Left ventricle myocardium inferior (tissue), 1 donor: ENCODE data around the gene MYH14. TPM values are rescaled to one million over a fixed set of nuclear protein-coding genes. Genes with fewer than 3 reads are reported as not detected.
A peak's percentile ranks its signal among the peaks of the same experiment; 100 is the strongest.
"Not testable (repeated sequence)": the region's sequence is repeated elsewhere in the genome, so short reads cannot be mapped to it uniquely, and the experiment has no call there.

Experiments used
- DNase-seq: peaks from one replicate; pipeline ENCODE4 v3.0.0-alpha.2; 2020
- H3K27ac ChIP-seq: fragments of 200-600 bp; replicated peaks from 2 replicates; pipeline ENCODE4 v1.8.0; 2021
- H3K27me3 ChIP-seq: fragments of 200-600 bp; 2 replicates; pipeline ENCODE4 v1.8.0; 2021; ENCODE audit warnings: low read depth
- H3K36me3 ChIP-seq: fragments of 200-600 bp; 2 replicates; pipeline ENCODE4 v1.8.0; 2021
- H3K4me1 ChIP-seq: fragments of 200-600 bp; 2 replicates; pipeline ENCODE4 v1.8.0; 2021
- H3K4me3 ChIP-seq: fragments of 200-600 bp; 2 replicates; pipeline ENCODE4 v1.8.0; 2021; ENCODE audit warnings: mild to moderate bottlenecking, moderate library complexity
- H3K9me3 ChIP-seq: fragments of 200-600 bp; replicated peaks from 2 replicates; pipeline ENCODE4 v1.8.0; 2021
- intact Hi-C: fragments of 100-400 bp; cut with micrococcal nuclease; formaldehyde crosslinking; loops from one replicate; pipeline ENCODE4 v1.11.0; 2022
- total RNA-seq: library from RNA; stranded (reverse); fragmentation: NEBNext Ultra II Directional; extraction: Animal tissue kit (Norgen Biotek cat#: 25700); gene quantifications from one replicate; pipeline ENCODE4 v1.2.1, GENCODE V29; 2021
- TF ChIP-seq, protein P1 (sequence below): fragments of 200-600 bp; IDR thresholded peaks from 2 replicates; pipeline ENCODE4 v1.8.0; 2021; ENCODE audit warnings: antibody characterized with exemption, mild to moderate bottlenecking, borderline replicate concordance
- donor health status: DM: no; HTN: yes; CAD: no; lungs with severe emphysema.

MYH14 gene
- total RNA-seq, 1 donor from 2014 or later = 115 TPM

DNA sequence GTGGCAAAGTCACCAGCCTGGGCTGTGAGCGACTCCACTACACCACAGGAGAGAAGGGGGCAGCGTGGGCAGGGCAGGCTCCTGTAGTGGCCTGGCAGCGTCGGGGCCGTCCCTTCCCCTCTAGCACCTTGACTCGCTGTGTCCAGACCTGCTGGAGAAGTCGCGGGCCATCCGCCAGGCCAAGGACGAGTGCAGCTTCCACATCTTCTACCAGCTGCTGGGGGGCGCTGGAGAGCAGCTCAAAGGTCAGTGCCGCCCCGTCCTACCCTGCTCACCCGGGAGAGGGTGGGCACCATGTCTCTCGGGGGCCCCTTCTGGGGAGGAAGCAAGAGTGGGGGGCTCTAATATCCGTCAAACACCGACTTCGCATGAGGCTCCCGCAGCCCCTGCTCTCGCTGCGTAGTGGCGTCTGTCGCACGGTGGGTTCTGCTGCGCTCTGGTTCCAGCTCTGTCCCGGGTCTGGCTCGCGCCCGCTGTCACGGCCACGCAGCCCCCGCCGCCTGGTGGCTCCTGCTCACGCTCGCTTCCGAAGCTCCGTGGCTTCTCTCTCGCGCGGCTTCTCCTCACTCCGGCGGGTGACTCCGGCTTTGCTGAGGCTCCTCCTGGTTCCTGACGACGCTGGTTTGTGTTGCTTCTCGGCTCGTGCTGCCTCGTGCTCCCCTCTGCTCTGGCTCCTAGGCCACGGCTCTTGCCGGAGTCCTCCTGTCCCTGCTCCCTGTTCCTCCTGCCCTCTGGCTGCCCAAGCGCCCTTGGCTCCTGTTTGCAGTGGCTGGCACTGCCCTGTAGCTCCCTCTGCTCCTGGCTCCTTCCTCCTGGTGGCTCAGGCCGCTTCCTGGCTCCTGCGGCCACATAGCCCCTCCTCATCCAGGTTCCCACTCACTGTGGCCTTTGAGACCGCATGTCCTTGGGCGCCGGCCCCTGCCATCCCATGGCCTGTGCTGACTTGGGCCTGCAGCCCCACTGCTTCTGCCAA lies 27.2 kb downstream of the MYH14 start:
- H3K36me3 ChIP-seq = no peaks in the 10 kb centered on the region
- H3K27ac ChIP-seq = peak overlapping the region; percentile 62
- H3K4me1 ChIP-seq = peaks cover 46% of the 10 kb centered on the region
- peak; percentile 24 for DNase-seq
- H3K9me3 ChIP-seq = no peaks in the 10 kb centered on the region
- TF ChIP-seq, protein P1, sequence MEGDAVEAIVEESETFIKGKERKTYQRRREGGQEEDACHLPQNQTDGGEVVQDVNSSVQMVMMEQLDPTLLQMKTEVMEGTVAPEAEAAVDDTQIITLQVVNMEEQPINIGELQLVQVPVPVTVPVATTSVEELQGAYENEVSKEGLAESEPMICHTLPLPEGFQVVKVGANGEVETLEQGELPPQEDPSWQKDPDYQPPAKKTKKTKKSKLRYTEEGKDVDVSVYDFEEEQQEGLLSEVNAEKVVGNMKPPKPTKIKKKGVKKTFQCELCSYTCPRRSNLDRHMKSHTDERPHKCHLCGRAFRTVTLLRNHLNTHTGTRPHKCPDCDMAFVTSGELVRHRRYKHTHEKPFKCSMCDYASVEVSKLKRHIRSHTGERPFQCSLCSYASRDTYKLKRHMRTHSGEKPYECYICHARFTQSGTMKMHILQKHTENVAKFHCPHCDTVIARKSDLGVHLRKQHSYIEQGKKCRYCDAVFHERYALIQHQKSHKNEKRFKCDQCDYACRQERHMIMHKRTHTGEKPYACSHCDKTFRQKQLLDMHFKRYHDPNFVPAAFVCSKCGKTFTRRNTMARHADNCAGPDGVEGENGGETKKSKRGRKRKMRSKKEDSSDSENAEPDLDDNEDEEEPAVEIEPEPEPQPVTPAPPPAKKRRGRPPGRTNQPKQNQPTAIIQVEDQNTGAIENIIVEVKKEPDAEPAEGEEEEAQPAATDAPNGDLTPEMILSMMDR = no peak
- H3K27me3 ChIP-seq = no peaks in the 10 kb centered on the region
- no peak overlapping the region for H3K4me3 ChIP-seq
- intact Hi-C loops = no loop called here

DNA sequence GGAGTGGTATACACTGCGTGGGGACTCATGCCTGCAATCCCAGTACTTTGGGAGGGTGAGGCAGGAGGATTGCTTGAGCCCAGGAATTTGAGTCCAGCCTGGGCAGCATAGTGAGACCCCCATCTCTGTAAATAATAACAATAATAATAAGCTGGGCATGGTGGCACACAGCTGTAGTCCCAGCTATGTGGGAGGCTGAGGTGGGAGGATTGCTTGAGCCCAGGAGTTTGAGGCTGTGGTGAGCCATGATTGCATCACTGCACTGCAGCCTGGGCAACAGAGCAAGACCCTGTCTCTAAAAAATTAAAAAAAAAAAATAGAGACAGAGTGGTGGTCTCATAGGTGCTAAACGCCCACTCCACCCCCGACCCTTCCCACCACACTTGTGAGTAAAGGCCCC lies 28.0 kb downstream of the MYH14 start:
- DNase-seq, H3K27me3 ChIP-seq, H3K36me3 ChIP-seq, H3K9me3 ChIP-seq, H3K4me3 ChIP-seq, intact Hi-C loops: not testable (repeated sequence)
- Histone ChIP-seq H3K27ac (peak overlapping the region; percentile 62), H3K4me1 (peaks cover 47% of the 10 kb centered on the region)

GRCh38 chr19:50231821-50232220 lies 28.4 kb downstream of the MYH14 start:
- Histone ChIP-seq H3K27me3 (no peaks in the 10 kb centered on the region), H3K36me3 (no peaks in the 10 kb centered on the region), H3K9me3 (no peaks in the 10 kb centered on the region), H3K4me1 (peaks cover 47% of the 10 kb centered on the region), H3K4me3 (no peak overlapping the region), H3K27ac (peak overlapping the region; percentile 62)
- intact Hi-C loops = no loop called here
- no peak for DNase-seq
- TF ChIP-seq, protein P1 = no peak

DNA sequence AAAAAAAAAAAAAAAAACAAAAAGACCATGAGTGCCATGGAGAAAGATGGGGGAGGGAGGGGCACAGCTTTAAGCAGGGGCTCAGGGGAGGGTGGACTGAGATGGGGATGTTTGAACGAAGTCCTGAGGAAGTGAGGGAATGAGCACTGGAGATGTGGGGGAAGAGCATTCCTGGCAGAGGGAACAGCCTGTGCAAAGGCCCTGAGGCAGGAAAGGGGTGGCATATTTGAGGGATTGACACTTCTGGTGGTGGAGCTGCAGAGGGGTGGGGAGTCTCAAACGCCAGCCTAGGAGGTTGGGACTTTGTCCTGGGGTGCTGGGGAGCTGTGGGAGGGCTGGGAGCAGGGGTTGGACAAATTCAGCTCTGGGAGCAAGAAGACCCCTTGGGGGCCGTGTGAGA lies 29.2 kb downstream of the MYH14 start:
- intact Hi-C loops = no loop called here
- Histone ChIP-seq H3K36me3 (no peaks in the 10 kb centered on the region), H3K4me3 (no peak overlapping the region), H3K9me3 (no peaks in the 10 kb centered on the region), H3K4me1 (peaks cover 42% of the 10 kb centered on the region), H3K27ac (peak overlapping the region; percentile 58), H3K27me3 (no peaks in the 10 kb centered on the region)
- TF ChIP-seq, protein P1 = no peak
- no peak for DNase-seq

GRCh38 chr19:50233308-50233910 lies 30.0 kb downstream of the MYH14 start:
- Histone ChIP-seq H3K9me3 (no peaks in the 10 kb centered on the region), H3K27me3 (no peaks in the 10 kb centered on the region), H3K36me3 (no peaks in the 10 kb centered on the region), H3K4me1 (peaks cover 41% of the 10 kb centered on the region), H3K4me3 (no peak overlapping the region), H3K27ac (peak overlapping the region; percentile 89)
- intact Hi-C loops = no loop called here
- TF ChIP-seq, protein P1 = no peak
- no peak for DNase-seq

GRCh38 chr19:50237493-50237892 lies 34.1 kb downstream of the MYH14 start:
- intact Hi-C loops, H3K9me3 ChIP-seq, DNase-seq, H3K4me3 ChIP-seq, H3K36me3 ChIP-seq, H3K27me3 ChIP-seq: not testable (repeated sequence)
- H3K4me1 ChIP-seq = peaks cover 27% of the 10 kb centered on the region
- TF ChIP-seq, protein P1 = peak; percentile 15
- H3K27ac ChIP-seq = peak overlapping the region; percentile 16
